Upper lobe of left lung (tissue), 4 donors: ENCODE data around the gene GREB1L.

Experiments used
- POLR2AphosphoS5 ChIP-seq, 2 donors: sonication (generic); formaldehyde crosslinking; IDR thresholded peaks; one replicate each; pipeline ENCODE4 v1.5.1; 2017; ENCODE audit warnings: antibody characterized with exemption in 2 of 2
- TF ChIP-seq, protein P1 (sequence below), 6 experiments: fragments of 450-650 bp in 4 of 6; fragments of 200-600 bp in 2 of 6; sonication (generic) in 2 of 6; IDR thresholded peaks; one replicate each; pipeline ENCODE4 v1.5.1; 2016 to 2019; ENCODE audit warnings: antibody characterized with exemption in 6 of 6

DNA sequence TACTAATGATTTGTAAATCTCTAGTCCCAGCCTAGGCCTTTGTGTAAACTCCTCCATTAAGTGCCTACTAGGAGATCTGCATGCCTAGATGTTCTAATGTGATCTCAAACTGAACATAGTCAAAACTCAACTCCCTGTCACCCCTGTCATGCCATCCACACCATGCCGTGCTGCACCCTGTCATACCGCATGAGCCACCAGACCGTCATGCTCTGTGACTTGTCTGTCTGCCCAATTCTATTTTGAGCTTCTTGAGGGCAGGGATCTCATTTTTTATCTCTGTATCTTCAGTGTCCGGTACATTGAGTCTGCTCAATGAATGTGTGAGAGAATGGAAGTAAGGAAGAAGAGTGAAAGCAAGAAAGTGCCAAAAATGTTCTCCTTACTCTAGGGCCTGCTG lies 35.5 kb downstream of the GREB1L start:
- TF ChIP-seq, protein P1, sequence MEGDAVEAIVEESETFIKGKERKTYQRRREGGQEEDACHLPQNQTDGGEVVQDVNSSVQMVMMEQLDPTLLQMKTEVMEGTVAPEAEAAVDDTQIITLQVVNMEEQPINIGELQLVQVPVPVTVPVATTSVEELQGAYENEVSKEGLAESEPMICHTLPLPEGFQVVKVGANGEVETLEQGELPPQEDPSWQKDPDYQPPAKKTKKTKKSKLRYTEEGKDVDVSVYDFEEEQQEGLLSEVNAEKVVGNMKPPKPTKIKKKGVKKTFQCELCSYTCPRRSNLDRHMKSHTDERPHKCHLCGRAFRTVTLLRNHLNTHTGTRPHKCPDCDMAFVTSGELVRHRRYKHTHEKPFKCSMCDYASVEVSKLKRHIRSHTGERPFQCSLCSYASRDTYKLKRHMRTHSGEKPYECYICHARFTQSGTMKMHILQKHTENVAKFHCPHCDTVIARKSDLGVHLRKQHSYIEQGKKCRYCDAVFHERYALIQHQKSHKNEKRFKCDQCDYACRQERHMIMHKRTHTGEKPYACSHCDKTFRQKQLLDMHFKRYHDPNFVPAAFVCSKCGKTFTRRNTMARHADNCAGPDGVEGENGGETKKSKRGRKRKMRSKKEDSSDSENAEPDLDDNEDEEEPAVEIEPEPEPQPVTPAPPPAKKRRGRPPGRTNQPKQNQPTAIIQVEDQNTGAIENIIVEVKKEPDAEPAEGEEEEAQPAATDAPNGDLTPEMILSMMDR (IDR thresholded peaks at IDR 0.05), result no peak
- TF ChIP-seq POLR2AphosphoS5 (IDR thresholded peaks at IDR 0.05), result no peak
